Measurements from ENCODE around the gene SMG1.
"Not testable (repeated sequence)": the region's sequence is repeated elsewhere in the genome, so short reads cannot be mapped to it uniquely, and the experiment has no call there.

- TF ChIP-seq, protein P1, sequence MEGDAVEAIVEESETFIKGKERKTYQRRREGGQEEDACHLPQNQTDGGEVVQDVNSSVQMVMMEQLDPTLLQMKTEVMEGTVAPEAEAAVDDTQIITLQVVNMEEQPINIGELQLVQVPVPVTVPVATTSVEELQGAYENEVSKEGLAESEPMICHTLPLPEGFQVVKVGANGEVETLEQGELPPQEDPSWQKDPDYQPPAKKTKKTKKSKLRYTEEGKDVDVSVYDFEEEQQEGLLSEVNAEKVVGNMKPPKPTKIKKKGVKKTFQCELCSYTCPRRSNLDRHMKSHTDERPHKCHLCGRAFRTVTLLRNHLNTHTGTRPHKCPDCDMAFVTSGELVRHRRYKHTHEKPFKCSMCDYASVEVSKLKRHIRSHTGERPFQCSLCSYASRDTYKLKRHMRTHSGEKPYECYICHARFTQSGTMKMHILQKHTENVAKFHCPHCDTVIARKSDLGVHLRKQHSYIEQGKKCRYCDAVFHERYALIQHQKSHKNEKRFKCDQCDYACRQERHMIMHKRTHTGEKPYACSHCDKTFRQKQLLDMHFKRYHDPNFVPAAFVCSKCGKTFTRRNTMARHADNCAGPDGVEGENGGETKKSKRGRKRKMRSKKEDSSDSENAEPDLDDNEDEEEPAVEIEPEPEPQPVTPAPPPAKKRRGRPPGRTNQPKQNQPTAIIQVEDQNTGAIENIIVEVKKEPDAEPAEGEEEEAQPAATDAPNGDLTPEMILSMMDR (tag by site-specific recombination; IDR thresholded peaks at IDR 0.05) = not testable (repeated sequence)
- TF ChIP-seq ZNF510 (tag by site-specific recombination; IDR thresholded peaks at IDR 0.05; ENCODE audit: insufficient replicate concordance); SALL2 (tag by site-specific recombination; IDR thresholded peaks at IDR 0.05; ENCODE audit: borderline replicate concordance); ZBTB8A (tag by site-specific recombination; IDR thresholded peaks at IDR 0.05); REST (tag by site-specific recombination; IDR thresholded peaks at IDR 0.05); YY1 (tag by site-specific recombination; IDR thresholded peaks at IDR 0.05); ZBTB1 (tag by site-specific recombination; IDR thresholded peaks at IDR 0.05); ZNF223 (tag by site-specific recombination; IDR thresholded peaks at IDR 0.05): not testable (repeated sequence)
Measured at GRCh38 chr16:18877259-18877658, 48.9 kb downstream of the SMG1 start.

Measured in HEK293 (cell line).